Ishikawa (cell line): ENCODE results near the gene KCNAB1.

Experiments used
- CEBPB ChIP-seq: IDR thresholded peaks from 2 replicates; pipeline ENCODE4 v1.6.1; 2012
- EGR1 ChIP-seq: IDR thresholded peaks from 2 replicates; pipeline ENCODE4 v1.6.1; 2012
- EP300 ChIP-seq: IDR thresholded peaks from 2 replicates; pipeline ENCODE4 v1.6.1; 2012; ENCODE audit warnings: borderline replicate concordance
- MAX ChIP-seq: IDR thresholded peaks from 2 replicates; pipeline ENCODE4 v1.6.1; 2012
- USF1 ChIP-seq: IDR thresholded peaks from 2 replicates; pipeline ENCODE4 v1.6.1; 2012

- TF ChIP-seq CEBPB (no peak), USF1 (no peak), EGR1 (no peak), MAX (no peak), EP300 (no peak)
Measured at GRCh38 chr3:156409694-156410093, 289.3 kb downstream of the KCNAB1 start.
